Non-pigmented ciliary epithelial cell (primary cell): ENCODE results near the gene COL19A1.
"Not testable (repeated sequence)": the region's sequence is repeated elsewhere in the genome, so short reads cannot be mapped to it uniquely, and the experiment has no call there.

Experiments used
- DNase-seq: peaks from one replicate; pipeline ENCODE4 v3.0.0-alpha.2; 2010; ENCODE audit warnings: low read depth

COL19A1 gene

GRCh38 chr6:69900869-69901268, 34.5 kb downstream of the COL19A1 start:
- no peak for DNase-seq

- no peak for DNase-seq
Observed at GRCh38 chr6:69901361-69901760, 35.0 kb downstream of the COL19A1 start.

- DNase-seq = no peak
Observed at GRCh38 chr6:69907981-69908498, 41.7 kb downstream of the COL19A1 start.

GRCh38 chr6:69913361-69913760, 47.0 kb downstream of the COL19A1 start:
- no peak for DNase-seq

GRCh38 chr6:69914015-69914485, 47.7 kb downstream of the COL19A1 start:
- no peak for DNase-seq

DNA sequence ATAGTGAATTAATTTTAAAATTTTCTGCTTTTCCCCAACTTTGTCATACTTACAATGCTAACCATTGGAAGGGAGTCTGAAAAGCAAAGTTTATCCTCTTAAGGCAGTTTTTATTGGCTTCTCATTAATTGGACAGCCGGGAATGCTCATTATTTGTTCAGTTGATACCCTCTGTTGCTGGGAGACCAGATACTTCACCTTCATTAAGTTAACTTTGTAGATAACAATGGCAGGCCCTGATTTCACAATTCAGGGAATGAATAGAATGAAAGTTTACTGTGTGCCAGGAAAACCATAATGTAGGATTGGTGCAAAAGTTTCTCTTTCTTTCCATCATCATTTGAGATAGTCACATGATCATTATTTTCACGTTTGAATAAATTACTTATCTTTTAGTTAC, 49.0 kb downstream of the COL19A1 start:
- no peak for DNase-seq

- DNase-seq = peak; percentile 47
Observed at GRCh38 chr6:69917834-69918233, 51.5 kb downstream of the COL19A1 start.

GRCh38 chr6:69918813-69919475, 52.6 kb downstream of the COL19A1 start:
- DNase-seq = no peak

- DNase-seq = not testable (repeated sequence)
Observed at GRCh38 chr6:69921066-69921465, 54.7 kb downstream of the COL19A1 start.

- not testable (repeated sequence) for DNase-seq
Observed at GRCh38 chr6:69921611-69922010, 55.3 kb downstream of the COL19A1 start.

GRCh38 chr6:69926745-69927144, 60.4 kb downstream of the COL19A1 start:
- DNase-seq = no peak

GRCh38 chr6:69933239-69933638, 66.9 kb downstream of the COL19A1 start:
- DNase-seq = no peak

- no peak for DNase-seq
Observed at GRCh38 chr6:69935079-69935478, 68.7 kb downstream of the COL19A1 start.

DNA sequence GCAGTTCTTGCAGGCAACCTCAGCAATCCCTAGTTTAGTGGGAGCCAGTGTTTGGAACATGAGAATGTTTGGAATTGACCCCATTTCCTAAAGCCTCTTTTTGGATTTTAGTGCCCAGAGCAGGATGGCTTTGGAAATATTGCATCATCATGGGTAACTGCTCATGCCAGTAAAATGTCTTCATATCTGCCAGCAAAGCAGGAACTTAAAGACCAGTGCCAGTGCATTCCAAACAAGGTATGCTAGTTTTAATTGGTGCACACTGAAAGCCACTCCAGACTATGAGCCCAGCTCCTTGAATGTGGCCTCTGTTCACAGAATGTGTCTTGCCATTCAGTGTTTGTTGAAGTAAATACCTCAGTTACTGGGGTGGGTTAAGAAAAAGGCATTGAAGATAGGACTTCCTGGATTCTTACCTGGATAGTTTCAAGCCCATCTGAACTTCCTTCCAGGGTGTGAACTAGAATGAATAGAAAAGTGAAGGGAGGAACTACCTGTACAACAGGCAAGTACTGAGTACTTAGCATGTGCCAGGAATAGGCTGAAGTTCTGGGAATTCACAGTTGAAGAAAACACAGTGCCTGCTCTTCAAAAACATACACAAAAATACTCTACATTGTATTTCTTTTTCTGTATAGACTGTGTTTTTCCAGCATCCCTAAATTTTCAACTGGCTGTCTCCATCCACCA, 70.5 kb downstream of the COL19A1 start:
- no peak for DNase-seq

DNA sequence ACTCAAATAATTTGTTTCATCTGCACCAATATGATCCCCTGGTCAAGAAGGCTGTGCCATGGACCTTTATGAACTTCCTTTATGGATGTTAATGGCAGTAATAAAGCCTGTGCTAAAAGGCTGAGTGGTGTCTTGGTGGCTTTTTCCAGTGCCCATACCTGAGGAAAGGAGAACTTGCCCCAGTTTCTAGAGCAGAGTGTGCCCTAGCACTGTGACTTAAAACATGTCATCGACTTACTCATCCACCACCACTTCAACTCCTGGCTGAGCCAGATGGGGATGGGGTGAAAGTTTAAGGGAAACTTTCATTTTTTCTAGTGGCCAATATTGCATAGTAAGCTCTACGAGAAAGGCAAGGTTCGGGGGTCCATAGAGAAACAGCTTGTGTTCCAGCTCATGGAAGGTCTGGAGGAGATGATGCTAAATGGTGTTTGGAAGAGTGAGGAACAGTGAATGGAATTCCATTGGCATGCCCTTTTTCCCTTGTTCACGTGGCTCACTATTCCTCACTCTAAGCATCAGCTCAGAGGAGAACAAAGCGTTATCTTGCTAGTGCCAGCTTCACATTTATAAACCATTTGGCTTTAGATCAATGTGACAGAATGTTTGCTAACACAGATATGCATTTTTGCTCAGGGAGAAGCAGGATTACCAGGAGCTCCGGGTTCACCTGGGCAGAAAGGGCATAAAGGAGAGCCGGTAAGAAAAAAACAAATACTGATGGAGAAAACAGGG, 71.2 kb downstream of the COL19A1 start:
- DNase-seq = no peak

DNA sequence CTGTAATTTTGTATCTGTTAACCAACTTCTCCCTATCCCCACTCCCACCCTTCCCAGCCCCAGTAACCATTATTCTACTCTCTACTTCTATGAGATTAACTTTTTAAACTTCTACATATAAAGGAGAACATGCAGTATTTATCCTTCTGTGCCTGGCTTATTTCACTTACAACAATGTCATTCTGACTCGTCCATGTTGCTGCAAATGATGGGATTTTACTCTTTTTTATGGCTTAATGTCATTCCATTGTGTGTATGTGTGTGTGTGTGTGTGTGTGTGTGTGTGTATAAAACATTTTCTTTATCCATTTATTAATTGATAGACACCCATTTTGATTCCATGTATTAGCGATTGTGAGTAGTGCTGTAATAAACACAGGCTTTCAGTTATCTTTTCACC, 76.1 kb downstream of the COL19A1 start:
- no peak for DNase-seq

DNA sequence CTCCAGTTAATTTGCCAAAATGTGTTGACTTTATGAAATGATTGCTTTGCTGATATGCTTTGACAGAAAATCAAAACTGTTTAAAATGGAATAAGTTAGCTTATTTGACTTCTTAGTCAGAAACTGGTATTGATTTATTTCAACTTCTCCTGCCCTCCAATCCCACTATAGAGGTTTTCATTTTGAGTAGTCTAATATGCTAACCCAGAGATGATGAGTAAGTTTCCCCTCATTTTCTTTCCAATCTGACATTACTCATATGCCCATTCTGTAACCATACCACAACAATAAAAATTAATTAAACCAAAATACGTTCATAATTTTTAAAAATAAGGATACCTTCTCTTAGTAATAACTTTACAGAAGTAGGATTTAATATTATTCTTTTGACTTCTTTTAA, 78.8 kb downstream of the COL19A1 start:
- no peak for DNase-seq

- no peak for DNase-seq
Observed at GRCh38 chr6:69948479-69949114, 82.2 kb downstream of the COL19A1 start.

DNA sequence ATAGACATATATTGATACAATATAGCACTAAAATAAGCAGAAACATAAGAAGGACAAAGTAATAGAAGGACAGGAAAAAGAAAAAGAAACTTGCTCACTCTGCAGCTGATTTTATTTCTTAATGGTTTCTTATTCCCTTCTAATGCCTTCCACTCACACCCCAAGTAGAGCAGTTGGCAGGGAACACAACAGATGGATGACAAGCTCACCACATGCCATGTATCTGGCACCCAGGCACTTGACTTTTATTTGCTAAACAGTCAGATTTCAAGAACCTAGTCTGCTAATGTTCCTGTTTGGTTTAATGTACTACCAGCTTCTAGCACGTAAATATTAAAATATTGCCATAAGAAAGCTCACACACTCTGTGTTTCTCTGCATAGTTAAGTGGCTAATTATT, 87.1 kb downstream of the COL19A1 start:
- no peak for DNase-seq

DNA sequence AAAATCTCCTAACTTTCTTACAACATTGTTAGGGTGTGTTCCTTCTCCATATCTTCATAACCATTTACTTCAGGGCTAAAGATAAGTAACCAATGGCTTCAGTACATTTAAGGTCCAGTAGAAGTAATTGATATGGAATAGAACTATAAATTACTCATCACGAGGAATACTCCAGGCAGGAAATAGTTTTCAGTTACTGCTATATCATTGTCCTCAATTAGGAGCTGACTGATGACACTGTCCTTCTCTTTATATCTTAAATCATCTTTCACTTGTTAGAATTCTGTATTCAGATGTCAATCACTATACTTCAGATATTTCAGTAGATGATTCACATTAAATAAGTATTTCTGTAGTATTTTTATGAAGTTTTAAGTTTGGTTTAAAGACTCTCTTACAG, 88.4 kb downstream of the COL19A1 start:
- DNase-seq = no peak

- peak; percentile 11 for DNase-seq
Observed at GRCh38 chr6:69957985-69958559, 91.7 kb downstream of the COL19A1 start.

DNA sequence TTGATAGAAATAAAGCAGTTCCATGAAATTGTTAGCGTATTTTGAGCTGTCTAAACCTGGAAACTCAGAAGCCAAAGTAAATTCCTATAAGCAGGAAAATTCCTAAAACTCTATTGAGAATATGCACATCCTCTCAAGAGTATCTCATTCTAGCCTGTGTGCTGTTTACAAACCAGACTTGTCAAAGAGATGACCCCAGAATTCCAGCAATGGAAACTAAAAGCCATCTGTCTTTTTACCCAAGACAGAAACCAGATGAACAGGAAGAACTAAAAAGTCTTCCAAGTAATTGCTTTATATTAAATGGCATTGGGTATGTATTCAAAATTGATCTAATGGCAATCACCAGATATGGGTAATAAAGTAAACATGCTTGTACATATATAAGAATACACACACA, 92.6 kb downstream of the COL19A1 start:
- no peak for DNase-seq
